Measurements from ENCODE around the gene EXOSC3.
"Not testable (repeated sequence)": the region's sequence is repeated elsewhere in the genome, so short reads cannot be mapped to it uniquely, and the experiment has no call there.

EXOSC3 gene

GRCh38 chr9:37796232-37796631, 11.4 kb upstream of the EXOSC3 start:
- Mint-ChIP-seq H3K36me3 (ENCODE audit: low read depth) (peaks cover 5% of the 10 kb centered on the region), H3K27ac (no peak overlapping the region), H3K4me1 (ENCODE audit: low read depth) (peaks cover 17% of the 10 kb centered on the region), H3K9me3 (peaks cover under 1% of the 10 kb centered on the region), H3K27me3 (no peaks in the 10 kb centered on the region), H3K4me3 (no peak overlapping the region)
- DNase-seq, result no peak

- H3K36me3 Mint-ChIP-seq (ENCODE audit: low read depth), result no peaks in the 10 kb centered on the region
- peaks cover 4% of the 10 kb centered on the region for H3K9me3 Mint-ChIP-seq
- no peak overlapping the region for H3K4me3 Mint-ChIP-seq
- no peak for DNase-seq
- no peaks in the 10 kb centered on the region for H3K4me1 Mint-ChIP-seq (ENCODE audit: low read depth)
- H3K27me3 Mint-ChIP-seq, result no peaks in the 10 kb centered on the region
- no peak overlapping the region for H3K27ac Mint-ChIP-seq
These were observed 7.3 kb upstream of the EXOSC3 start for GRCh38 chr9:37792122-37792521.

DNA sequence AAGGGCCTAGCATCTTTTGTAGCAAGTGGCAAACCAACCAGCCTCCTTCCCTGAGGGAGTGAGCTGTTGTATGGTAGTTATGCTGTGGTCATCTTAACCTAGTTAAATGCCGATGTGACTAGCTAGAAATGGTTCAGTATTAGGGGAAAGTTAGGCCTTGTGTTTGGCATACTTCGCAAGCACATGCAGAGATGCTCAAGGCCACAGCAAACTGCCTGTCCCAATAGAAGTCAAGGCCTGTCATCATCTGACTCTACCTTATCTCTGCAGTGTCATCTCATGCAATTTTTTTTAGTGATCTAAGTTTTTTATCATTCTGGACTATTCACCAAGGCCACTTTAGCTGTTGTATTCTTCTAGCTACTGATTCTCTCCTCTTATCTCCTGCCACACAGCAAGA, 5.2 kb upstream of the EXOSC3 start:
- H3K4me1 Mint-ChIP-seq (ENCODE audit: low read depth), result peaks cover 5% of the 10 kb centered on the region
- H3K9me3 Mint-ChIP-seq, result peaks cover 4% of the 10 kb centered on the region
- no peak overlapping the region for H3K4me3 Mint-ChIP-seq
- DNase-seq, result no peak
- no peaks in the 10 kb centered on the region for H3K27me3 Mint-ChIP-seq
- H3K27ac Mint-ChIP-seq, result no peak overlapping the region
- H3K36me3 Mint-ChIP-seq (ENCODE audit: low read depth), result peaks cover 3% of the 10 kb centered on the region

DNA sequence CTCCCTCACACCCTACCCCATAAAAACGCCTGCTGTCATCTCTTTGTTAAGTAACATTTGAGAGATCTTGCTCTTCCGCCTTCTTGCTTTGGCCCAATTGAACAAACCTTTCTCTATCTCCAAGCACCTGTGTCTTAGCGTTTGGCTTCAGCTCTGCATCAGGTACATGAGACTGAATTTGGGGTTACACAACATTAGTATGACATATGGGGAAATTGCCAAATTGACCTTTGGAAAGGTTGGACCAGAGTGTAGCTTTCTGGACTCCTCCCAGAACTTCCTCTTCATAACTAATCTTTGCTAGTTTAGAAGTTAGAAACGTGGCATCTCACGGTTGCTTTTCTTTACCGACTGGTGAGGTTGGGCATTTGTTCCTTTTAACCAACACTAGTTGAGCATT, 3.5 kb upstream of the EXOSC3 start:
- Mint-ChIP-seq H3K36me3 (ENCODE audit: low read depth) (peaks cover 18% of the 10 kb centered on the region), H3K9me3 (peaks cover 4% of the 10 kb centered on the region), H3K27me3 (no peaks in the 10 kb centered on the region), H3K4me1 (ENCODE audit: low read depth) (peaks cover 10% of the 10 kb centered on the region), H3K27ac (no peak overlapping the region), H3K4me3 (no peak overlapping the region)
- no peak for DNase-seq

DNA sequence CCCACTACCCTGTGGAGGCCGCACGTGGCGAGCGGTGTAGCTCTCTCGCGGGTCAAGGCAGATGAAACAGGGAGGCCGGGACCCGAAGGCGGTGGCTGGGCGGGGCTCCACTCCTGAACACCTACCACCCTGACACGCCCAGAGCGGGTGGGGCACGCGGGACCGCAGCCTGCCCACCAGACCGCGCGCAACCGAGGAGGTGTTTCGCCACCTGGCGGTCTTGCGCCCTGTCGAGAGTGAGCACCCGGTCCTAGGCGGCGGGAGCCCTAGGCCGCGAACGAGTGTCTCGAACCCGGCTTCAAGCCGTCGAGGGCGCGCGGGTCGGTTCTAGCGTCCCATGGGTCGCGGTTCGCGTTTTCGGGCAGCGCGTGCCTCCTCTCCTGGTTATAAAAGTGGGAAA, 2.2 kb upstream of the EXOSC3 start:
- Mint-ChIP-seq H3K27ac (no peak overlapping the region), H3K27me3 (no peaks in the 10 kb centered on the region), H3K9me3 (peaks cover 4% of the 10 kb centered on the region), H3K4me1 (ENCODE audit: low read depth) (peaks cover 21% of the 10 kb centered on the region), H3K36me3 (ENCODE audit: low read depth) (peaks cover 30% of the 10 kb centered on the region), H3K4me3 (no peak overlapping the region)
- no peak for DNase-seq

- peaks cover 58% of the 10 kb centered on the region for H3K36me3 Mint-ChIP-seq (ENCODE audit: low read depth)
- H3K27me3 Mint-ChIP-seq, result no peaks in the 10 kb centered on the region
- peaks cover 39% of the 10 kb centered on the region for H3K4me1 Mint-ChIP-seq (ENCODE audit: low read depth)
- H3K4me3 Mint-ChIP-seq, result peak overlapping the region; percentile 100
- DNase-seq, result no peak
- H3K9me3 Mint-ChIP-seq, result no peaks in the 10 kb centered on the region
- peak overlapping the region; percentile 98 for H3K27ac Mint-ChIP-seq
These were observed 611 bp downstream of the EXOSC3 start for GRCh38 chr9:37784291-37784615.

DNA sequence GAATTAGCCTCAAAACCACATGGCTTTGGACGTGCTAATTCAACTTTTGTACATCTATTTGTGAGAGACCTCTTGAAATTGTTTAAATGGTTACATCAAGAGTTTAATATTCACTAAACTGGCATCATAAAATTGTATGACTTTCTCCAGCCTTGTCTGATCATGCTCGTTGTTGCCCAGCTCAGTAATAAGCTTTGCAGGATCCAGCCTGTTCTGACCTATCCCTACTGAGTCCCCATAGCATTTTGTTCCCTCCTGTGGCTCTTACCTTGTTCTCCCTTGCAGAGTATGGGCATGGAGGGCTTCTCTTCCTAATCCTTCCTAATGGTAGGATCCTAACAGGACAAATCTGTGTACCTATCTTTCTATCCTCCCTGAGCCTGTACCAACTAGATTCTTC, 6.3 kb downstream of the EXOSC3 start:
- Mint-ChIP-seq H3K4me1 (ENCODE audit: low read depth) (peaks cover 33% of the 10 kb centered on the region), H3K27me3 (no peaks in the 10 kb centered on the region), H3K36me3 (ENCODE audit: low read depth) (peaks cover 91% of the 10 kb centered on the region), H3K27ac (peak overlapping the region; percentile 47), H3K9me3 (no peaks in the 10 kb centered on the region), H3K4me3 (no peak overlapping the region)
- no peak for DNase-seq

- no peaks in the 10 kb centered on the region for H3K27me3 Mint-ChIP-seq
- H3K4me1 Mint-ChIP-seq (ENCODE audit: low read depth), result peaks cover 13% of the 10 kb centered on the region
- no peak for DNase-seq
- no peaks in the 10 kb centered on the region for H3K9me3 Mint-ChIP-seq
- no peak overlapping the region for H3K27ac Mint-ChIP-seq
- H3K4me3 Mint-ChIP-seq, result no peak overlapping the region
- peaks cover 92% of the 10 kb centered on the region for H3K36me3 Mint-ChIP-seq (ENCODE audit: low read depth)
These were observed 8.5 kb downstream of the EXOSC3 start for GRCh38 chr9:37776328-37776727.

GRCh38 chr9:37775216-37775919, 9.5 kb downstream of the EXOSC3 start:
- Mint-ChIP-seq H3K27me3 (no peaks in the 10 kb centered on the region), H3K4me1 (ENCODE audit: low read depth) (peaks cover 3% of the 10 kb centered on the region), H3K4me3 (no peak overlapping the region), H3K36me3 (ENCODE audit: low read depth) (peaks cover 90% of the 10 kb centered on the region), H3K27ac (peak overlapping the region; percentile 27), H3K9me3 (no peaks in the 10 kb centered on the region)
- DNase-seq, result no peak

GRCh38 chr9:37769995-37770394, 14.9 kb downstream of the EXOSC3 start:
- peak overlapping the region; percentile 24 for H3K27ac Mint-ChIP-seq
- peaks cover 84% of the 10 kb centered on the region for H3K36me3 Mint-ChIP-seq (ENCODE audit: low read depth)

DNA sequence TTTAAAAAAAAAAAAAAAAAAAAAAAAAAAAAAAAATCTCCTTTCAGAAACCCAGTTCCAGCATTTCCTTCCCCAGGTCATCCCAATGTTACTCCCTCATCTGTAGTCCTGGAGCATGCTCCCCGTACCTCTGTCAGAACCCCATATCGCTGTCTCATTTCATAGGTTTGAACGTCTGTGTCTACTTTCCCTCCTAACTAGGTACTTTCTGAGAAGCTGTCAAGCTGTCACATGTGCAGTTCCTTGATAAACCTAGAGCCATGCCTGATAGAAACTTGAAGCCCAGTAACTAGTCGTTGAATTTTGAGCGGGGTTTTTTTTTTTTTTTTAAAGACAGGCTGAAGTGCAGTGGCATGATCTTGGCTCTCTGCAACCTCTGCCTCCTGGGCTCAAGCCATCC, 15.6 kb downstream of the EXOSC3 start:
- DNase-seq, result no peak
- Mint-ChIP-seq H3K4me3 (no peak overlapping the region), H3K27me3 (no peaks in the 10 kb centered on the region), H3K27ac (peak overlapping the region; percentile 53), H3K4me1 (ENCODE audit: low read depth) (no peaks in the 10 kb centered on the region), H3K36me3 (ENCODE audit: low read depth) (peaks cover 83% of the 10 kb centered on the region), H3K9me3 (no peaks in the 10 kb centered on the region)

More at GRCh38 chr9:37769995-37770394, 14.9 kb downstream of the EXOSC3 start:
- Mint-ChIP-seq H3K4me1 (ENCODE audit: low read depth) (no peaks in the 10 kb centered on the region), H3K27me3 (no peaks in the 10 kb centered on the region), H3K9me3 (no peaks in the 10 kb centered on the region), H3K4me3 (no peak overlapping the region)
- no peak for DNase-seq

DNA sequence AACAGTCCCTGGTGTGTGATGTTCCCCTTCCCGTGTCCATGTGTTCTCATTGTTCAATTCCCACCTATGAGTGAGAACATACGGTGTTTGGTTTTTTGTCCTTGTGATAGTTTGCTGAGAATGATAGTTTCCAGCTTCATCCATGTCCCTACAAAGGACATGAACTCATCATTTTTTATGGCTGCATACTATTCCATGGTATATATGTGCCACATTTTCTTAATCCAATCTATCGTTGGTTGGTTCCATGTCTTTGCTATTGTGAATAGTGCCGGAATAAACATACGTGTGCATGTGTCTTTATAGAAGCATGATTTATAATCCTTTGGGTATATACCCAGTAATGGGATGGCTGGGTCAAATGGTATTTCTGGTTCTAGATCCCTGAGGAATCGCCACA, 19.6 kb downstream of the EXOSC3 start:
- H3K9me3 Mint-ChIP-seq; H3K4me3 Mint-ChIP-seq; H3K27me3 Mint-ChIP-seq; H3K27ac Mint-ChIP-seq; DNase-seq; H3K4me1 Mint-ChIP-seq (ENCODE audit: low read depth): not testable (repeated sequence)
- peaks cover 74% of the 10 kb centered on the region for H3K36me3 Mint-ChIP-seq (ENCODE audit: low read depth)

DNA sequence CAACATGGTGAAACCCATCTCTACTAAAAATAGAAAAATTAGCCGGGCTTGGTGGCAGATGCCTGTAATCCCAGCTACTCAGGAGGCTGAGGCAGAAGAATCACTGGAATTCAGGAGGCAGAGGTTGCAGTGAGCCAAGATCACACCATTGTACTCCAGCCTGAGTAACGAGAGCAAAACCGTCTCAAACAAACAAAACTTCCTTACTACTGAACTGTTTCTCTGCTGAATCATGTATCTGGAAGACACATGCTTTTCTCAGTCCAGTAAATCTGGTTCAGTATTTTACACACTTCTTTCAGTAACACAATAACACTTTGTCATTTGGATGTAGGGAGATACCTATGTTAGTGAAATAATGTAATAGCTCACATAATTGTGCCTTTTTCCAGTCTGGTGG, 23.4 kb downstream of the EXOSC3 start:
- no peak overlapping the region for H3K4me3 Mint-ChIP-seq
- no peaks in the 10 kb centered on the region for H3K9me3 Mint-ChIP-seq
- DNase-seq, result no peak
- peaks cover 6% of the 10 kb centered on the region for H3K4me1 Mint-ChIP-seq (ENCODE audit: low read depth)
- peaks cover 52% of the 10 kb centered on the region for H3K36me3 Mint-ChIP-seq (ENCODE audit: low read depth)
- H3K27ac Mint-ChIP-seq, result no peak overlapping the region
- no peaks in the 10 kb centered on the region for H3K27me3 Mint-ChIP-seq

DNA sequence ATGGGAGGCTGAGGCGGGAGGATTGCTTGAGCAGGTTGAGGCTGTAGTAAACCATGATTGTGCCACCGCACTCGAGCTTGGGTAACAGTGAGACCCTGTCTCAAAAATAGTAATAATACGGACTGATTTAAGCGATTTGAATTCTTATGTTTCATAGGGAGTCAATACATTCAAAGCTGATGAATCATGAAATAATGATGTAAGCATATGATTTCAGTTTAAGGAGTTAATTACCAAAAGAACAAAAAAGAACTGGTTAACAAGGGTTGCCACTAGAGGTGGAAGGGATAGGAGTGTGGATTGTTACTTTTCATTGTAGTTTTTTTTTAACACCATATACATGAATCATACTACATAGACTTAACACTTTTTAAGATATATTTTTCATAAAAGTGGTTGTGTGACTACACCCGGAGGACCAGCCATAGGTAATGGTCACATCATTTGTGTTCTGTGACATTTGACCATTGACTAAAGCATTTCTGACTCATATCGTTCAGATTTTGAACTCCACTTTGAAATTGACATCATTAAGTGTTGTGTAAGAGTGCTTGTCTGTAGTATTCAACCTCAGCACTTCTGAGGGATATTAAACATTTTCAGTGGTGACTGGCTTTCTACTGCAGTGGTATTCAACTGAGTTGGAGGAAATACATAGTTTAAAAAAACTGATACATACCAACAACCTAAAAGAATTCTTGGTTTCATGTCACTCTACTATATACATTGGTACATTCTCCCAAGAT, 24.3 kb downstream of the EXOSC3 start:
- Mint-ChIP-seq H3K27me3 (no peaks in the 10 kb centered on the region), H3K9me3 (no peaks in the 10 kb centered on the region), H3K4me1 (ENCODE audit: low read depth) (peaks cover 12% of the 10 kb centered on the region), H3K36me3 (ENCODE audit: low read depth) (peaks cover 52% of the 10 kb centered on the region), H3K4me3 (no peak overlapping the region), H3K27ac (peak overlapping the region; percentile 17)
- no peak for DNase-seq

GRCh38 chr9:37758747-37759146, 26.1 kb downstream of the EXOSC3 start:
- Mint-ChIP-seq H3K27ac (no peak overlapping the region), H3K27me3 (no peaks in the 10 kb centered on the region), H3K4me1 (ENCODE audit: low read depth) (peaks cover 27% of the 10 kb centered on the region), H3K36me3 (ENCODE audit: low read depth) (peaks cover 42% of the 10 kb centered on the region), H3K9me3 (no peaks in the 10 kb centered on the region), H3K4me3 (no peak overlapping the region)
- no peak for DNase-seq
